HepG2 (cell line): Measurements from ENCODE around the gene VAMP8. TPM values are rescaled to one million over a fixed set of nuclear protein-coding genes. Genes with fewer than 3 reads are reported as not detected.

ENCODE experiments used
- CCAR2 ChIP-seq: fragments of 200-400 bp; formaldehyde crosslinking; optimal IDR thresholded peaks from 2 replicates; pipeline ENCODE3; 2018; ENCODE audit warnings: low read depth, mild to moderate bottlenecking, low read length, moderate library complexity
- DPF2 ChIP-seq: sonication (generic); formaldehyde crosslinking; IDR thresholded peaks from 2 replicates; pipeline ENCODE4 v1.4.0; 2020; ENCODE audit warnings: mild to moderate bottlenecking, low read depth, missing genetic modification reagents, borderline replicate concordance
- DR1 ChIP-seq: sonication (generic); formaldehyde crosslinking; IDR thresholded peaks from 2 replicates; pipeline ENCODE4 v1.8.0; 2021; ENCODE audit warnings: mild to moderate bottlenecking, missing genetic modification reagents, inconsistent platforms
- EED ChIP-seq: sonication (generic); formaldehyde crosslinking; IDR thresholded peaks from 2 replicates; pipeline ENCODE4 v1.5.0; 2020; ENCODE audit warnings: mild to moderate bottlenecking, missing genetic modification reagents
- RFX1 ChIP-seq: fragments of 450-650 bp; IDR thresholded peaks from 2 replicates; pipeline ENCODE4 v1.6.1; 2017
- SAP130 ChIP-seq: IDR thresholded peaks from 2 replicates; pipeline ENCODE4 v1.6.1; 2016; ENCODE audit warnings: low read depth
- SIN3A ChIP-seq: IDR thresholded peaks from 2 replicates; pipeline ENCODE4 v1.6.1; 2011; ENCODE audit warnings: low read depth, mild to moderate bottlenecking, control low read depth, low read length, borderline replicate concordance
- TBX3 ChIP-seq: fragments of 450-650 bp; IDR thresholded peaks from 2 replicates; pipeline ENCODE4 v1.6.1; 2017; ENCODE audit warnings: antibody characterized with exemption, mild to moderate bottlenecking, inconsistent platforms, borderline replicate concordance
- U2AF2 ChIP-seq: fragments of 200-400 bp; formaldehyde crosslinking; IDR thresholded peaks from 2 replicates; pipeline ENCODE4 v1.6.1; 2017; ENCODE audit warnings: low read depth, mild to moderate bottlenecking, low read length
- YEATS2 ChIP-seq: sonication (generic); formaldehyde crosslinking; IDR thresholded peaks from 2 replicates; pipeline ENCODE4 v1.4.0; 2020; ENCODE audit warnings: missing genetic modification reagents, borderline replicate concordance
- ZNF260 ChIP-seq: sonication (generic); formaldehyde crosslinking; IDR thresholded peaks from 2 replicates; pipeline ENCODE4 v1.4.0; 2020; ENCODE audit warnings: missing genetic modification reagents, low read depth, mild to moderate bottlenecking, borderline replicate concordance
- ZNF296 ChIP-seq: sonication (generic); formaldehyde crosslinking; conservative IDR thresholded peaks from 2 replicates; pipeline ENCODE4 v1.5.0; 2020; ENCODE audit warnings: mild to moderate bottlenecking, missing genetic modification reagents
- ZNF44 ChIP-seq: sonication (generic); formaldehyde crosslinking; IDR thresholded peaks from 2 replicates; pipeline ENCODE4 v1.5.1; 2020; ENCODE audit warnings: mild to moderate bottlenecking, missing genetic modification reagents
- ZNF543 ChIP-seq: sonication (generic); formaldehyde crosslinking; IDR thresholded peaks from 2 replicates; pipeline ENCODE4 v1.4.0; 2020; ENCODE audit warnings: mild to moderate bottlenecking, missing genetic modification reagents
- ZNF768 ChIP-seq: sonication (generic); formaldehyde crosslinking; IDR thresholded peaks from 2 replicates; pipeline ENCODE4 v1.4.0; 2020; ENCODE audit warnings: missing genetic modification reagents
- ZNF782 ChIP-seq: sonication (generic); formaldehyde crosslinking; IDR thresholded peaks from 2 replicates; pipeline ENCODE4 v1.4.0; 2020; ENCODE audit warnings: missing genetic modification reagents, mild to moderate bottlenecking, borderline replicate concordance
- polyA plus RNA-seq, 8 experiments: library from polyadenylated mRNA; depleted of rRNA in 3 of 8; stranded (reverse) in 7 of 8; unstranded in 1 of 8; fragments of >200 nt; fragmentation: Illumina TruSeq in 4 of 8; extraction: Trizol in 4 of 8; gene quantifications; 2 replicates each; pipeline versions ENCODE4 v1.2.1 to v1.2.3, GENCODE V29; 2011 to 2016; ENCODE audit warnings: low read depth in 4 of 8, missing spikeins in 1 of 8, mixed read lengths in 1 of 8; ENCODE audit not compliant: insufficient read depth in 1 of 8
- total RNA-seq, 5 experiments: library from RNA; depleted of rRNA; stranded (reverse); fragments of >200 nt; fragmentation: Illumina TruSeq; extraction: Trizol; gene quantifications; 2 replicates each; pipeline ENCODE4 v1.2.3, GENCODE V29; 2016; ENCODE audit warnings: low read depth in 1 of 5
- TF ChIP-seq, protein P1 (sequence below): IDR thresholded peaks from 2 replicates; pipeline ENCODE4 v1.6.1; 2016; ENCODE audit warnings: mild to moderate bottlenecking
- TF ChIP-seq, protein P2 (sequence below): sonication (generic); formaldehyde crosslinking; IDR thresholded peaks from 2 replicates; pipeline ENCODE4 v1.5.0; 2020; ENCODE audit warnings: mild to moderate bottlenecking, missing genetic modification reagents, moderate library complexity
- TF ChIP-seq, protein P3 (sequence below): sonication (generic); formaldehyde crosslinking; conservative IDR thresholded peaks from 2 replicates; pipeline ENCODE4 v1.8.0; 2022; ENCODE audit warnings: mild to moderate bottlenecking, moderate library complexity, missing genetic modification reagents
- TF ChIP-seq, protein P4 (sequence below): sonication (generic); formaldehyde crosslinking; IDR thresholded peaks from 2 replicates; pipeline ENCODE4 v1.4.0; 2020; ENCODE audit warnings: missing genetic modification reagents
- TF ChIP-seq, protein P5 (sequence below): sonication (generic); formaldehyde crosslinking; IDR thresholded peaks from 2 replicates; pipeline ENCODE4 v1.8.1; 2023; ENCODE audit warnings: missing genetic modification reagents, inconsistent platforms, borderline replicate concordance

The VAMP8 gene
- total and polyA plus RNA-seq, 2 of the 13 experiments (the other 11 are each of a cell fraction or from before 2014, with no cell fraction given), result 83.3 to 157 TPM

DNA sequence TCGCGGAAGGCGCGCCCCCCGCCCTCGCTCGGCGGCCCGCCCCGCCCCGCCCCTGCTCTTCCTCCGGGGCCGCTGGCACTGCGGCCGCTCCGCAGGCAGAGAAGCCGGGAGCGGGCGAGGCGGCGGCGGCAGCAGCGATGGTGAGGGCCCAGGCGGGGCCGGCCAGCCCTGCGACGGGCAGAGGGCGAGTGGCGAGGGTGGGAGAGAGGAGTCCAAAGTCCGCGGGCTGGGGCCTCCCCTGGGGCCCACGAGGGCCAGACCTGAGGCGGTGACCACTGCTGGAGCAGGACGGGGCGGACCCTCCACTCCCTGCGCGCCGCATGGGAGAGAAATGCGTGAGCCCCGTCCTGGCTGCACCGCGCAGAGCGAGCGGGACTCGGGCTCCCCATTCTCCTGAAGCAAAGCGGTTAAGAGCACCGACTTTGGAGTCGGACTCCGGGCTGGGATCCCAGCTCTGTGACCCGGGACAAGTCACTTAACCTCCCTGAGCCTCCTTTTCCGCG lies 7.0 kb downstream of the VAMP8 start, which contains the start of gene VAMP5 (continued):
- no peak for TF ChIP-seq TBX3
- TF ChIP-seq, protein P1, sequence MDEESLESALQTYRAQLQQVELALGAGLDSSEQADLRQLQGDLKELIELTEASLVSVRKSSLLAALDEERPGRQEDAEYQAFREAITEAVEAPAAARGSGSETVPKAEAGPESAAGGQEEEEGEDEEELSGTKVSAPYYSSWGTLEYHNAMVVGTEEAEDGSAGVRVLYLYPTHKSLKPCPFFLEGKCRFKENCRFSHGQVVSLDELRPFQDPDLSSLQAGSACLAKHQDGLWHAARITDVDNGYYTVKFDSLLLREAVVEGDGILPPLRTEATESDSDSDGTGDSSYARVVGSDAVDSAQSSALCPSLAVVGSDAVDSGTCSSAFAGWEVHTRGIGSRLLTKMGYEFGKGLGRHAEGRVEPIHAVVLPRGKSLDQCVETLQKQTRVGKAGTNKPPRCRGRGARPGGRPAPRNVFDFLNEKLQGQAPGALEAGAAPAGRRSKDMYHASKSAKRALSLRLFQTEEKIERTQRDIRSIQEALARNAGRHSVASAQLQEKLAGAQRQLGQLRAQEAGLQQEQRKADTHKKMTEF (CRISPR knock-in tag), result peak; percentile 95
- no peak; the same call in 1 of the 2 replicates for TF ChIP-seq SAP130
- no peak for TF ChIP-seq CCAR2
- peak; percentile 97 for TF ChIP-seq ZNF768 (CRISPR knock-in tag)
- TF ChIP-seq ZNF543 (CRISPR knock-in tag), result peak; percentile 51; the same call in 1 of the 2 replicates
- TF ChIP-seq DR1 (CRISPR knock-in tag), result no peak; the same call in 1 of the 2 replicates
- TF ChIP-seq, protein P2, sequence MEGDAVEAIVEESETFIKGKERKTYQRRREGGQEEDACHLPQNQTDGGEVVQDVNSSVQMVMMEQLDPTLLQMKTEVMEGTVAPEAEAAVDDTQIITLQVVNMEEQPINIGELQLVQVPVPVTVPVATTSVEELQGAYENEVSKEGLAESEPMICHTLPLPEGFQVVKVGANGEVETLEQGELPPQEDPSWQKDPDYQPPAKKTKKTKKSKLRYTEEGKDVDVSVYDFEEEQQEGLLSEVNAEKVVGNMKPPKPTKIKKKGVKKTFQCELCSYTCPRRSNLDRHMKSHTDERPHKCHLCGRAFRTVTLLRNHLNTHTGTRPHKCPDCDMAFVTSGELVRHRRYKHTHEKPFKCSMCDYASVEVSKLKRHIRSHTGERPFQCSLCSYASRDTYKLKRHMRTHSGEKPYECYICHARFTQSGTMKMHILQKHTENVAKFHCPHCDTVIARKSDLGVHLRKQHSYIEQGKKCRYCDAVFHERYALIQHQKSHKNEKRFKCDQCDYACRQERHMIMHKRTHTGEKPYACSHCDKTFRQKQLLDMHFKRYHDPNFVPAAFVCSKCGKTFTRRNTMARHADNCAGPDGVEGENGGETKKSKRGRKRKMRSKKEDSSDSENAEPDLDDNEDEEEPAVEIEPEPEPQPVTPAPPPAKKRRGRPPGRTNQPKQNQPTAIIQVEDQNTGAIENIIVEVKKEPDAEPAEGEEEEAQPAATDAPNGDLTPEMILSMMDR (CRISPR knock-in tag), result peak; percentile 25
- TF ChIP-seq, protein P3, sequence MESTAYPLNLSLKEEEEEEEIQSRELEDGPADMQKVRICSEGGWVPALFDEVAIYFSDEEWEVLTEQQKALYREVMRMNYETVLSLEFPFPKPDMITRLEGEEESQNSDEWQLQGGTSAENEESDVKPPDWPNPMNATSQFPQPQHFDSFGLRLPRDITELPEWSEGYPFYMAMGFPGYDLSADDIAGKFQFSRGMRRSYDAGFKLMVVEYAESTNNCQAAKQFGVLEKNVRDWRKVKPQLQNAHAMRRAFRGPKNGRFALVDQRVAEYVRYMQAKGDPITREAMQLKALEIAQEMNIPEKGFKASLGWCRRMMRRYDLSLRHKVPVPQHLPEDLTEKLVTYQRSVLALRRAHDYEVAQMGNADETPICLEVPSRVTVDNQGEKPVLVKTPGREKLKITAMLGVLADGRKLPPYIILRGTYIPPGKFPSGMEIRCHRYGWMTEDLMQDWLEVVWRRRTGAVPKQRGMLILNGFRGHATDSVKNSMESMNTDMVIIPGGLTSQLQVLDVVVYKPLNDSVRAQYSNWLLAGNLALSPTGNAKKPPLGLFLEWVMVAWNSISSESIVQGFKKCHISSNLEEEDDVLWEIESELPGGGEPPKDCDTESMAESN (CRISPR knock-in tag), result 0 out of 2 replicates have a peak, but pooled peaks have one; percentile 25
- TF ChIP-seq ZNF296 (CRISPR knock-in tag), result peak; percentile 96
- TF ChIP-seq DPF2 (CRISPR knock-in tag), result peak; percentile 53
- TF ChIP-seq U2AF2, result no peak
- TF ChIP-seq ZNF260 (CRISPR knock-in tag), result no peak
- TF ChIP-seq, protein P4, sequence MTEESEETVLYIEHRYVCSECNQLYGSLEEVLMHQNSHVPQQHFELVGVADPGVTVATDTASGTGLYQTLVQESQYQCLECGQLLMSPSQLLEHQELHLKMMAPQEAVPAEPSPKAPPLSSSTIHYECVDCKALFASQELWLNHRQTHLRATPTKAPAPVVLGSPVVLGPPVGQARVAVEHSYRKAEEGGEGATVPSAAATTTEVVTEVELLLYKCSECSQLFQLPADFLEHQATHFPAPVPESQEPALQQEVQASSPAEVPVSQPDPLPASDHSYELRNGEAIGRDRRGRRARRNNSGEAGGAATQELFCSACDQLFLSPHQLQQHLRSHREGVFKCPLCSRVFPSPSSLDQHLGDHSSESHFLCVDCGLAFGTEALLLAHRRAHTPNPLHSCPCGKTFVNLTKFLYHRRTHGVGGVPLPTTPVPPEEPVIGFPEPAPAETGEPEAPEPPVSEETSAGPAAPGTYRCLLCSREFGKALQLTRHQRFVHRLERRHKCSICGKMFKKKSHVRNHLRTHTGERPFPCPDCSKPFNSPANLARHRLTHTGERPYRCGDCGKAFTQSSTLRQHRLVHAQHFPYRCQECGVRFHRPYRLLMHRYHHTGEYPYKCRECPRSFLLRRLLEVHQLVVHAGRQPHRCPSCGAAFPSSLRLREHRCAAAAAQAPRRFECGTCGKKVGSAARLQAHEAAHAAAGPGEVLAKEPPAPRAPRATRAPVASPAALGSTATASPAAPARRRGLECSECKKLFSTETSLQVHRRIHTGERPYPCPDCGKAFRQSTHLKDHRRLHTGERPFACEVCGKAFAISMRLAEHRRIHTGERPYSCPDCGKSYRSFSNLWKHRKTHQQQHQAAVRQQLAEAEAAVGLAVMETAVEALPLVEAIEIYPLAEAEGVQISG, result peak; percentile 73; the same call in 1 of the 2 replicates
- no peak for TF ChIP-seq ZNF44 (CRISPR knock-in tag)
- TF ChIP-seq EED (CRISPR knock-in tag), result no peak
- TF ChIP-seq SIN3A, result 0 out of 2 replicates have a peak, but pooled peaks have one; percentile 71
- 0 out of 2 replicates have a peak, but pooled peaks have one; percentile 74 for TF ChIP-seq ZNF782 (CRISPR knock-in tag)
- TF ChIP-seq YEATS2, result peak; percentile 54
- TF ChIP-seq, protein P5, sequence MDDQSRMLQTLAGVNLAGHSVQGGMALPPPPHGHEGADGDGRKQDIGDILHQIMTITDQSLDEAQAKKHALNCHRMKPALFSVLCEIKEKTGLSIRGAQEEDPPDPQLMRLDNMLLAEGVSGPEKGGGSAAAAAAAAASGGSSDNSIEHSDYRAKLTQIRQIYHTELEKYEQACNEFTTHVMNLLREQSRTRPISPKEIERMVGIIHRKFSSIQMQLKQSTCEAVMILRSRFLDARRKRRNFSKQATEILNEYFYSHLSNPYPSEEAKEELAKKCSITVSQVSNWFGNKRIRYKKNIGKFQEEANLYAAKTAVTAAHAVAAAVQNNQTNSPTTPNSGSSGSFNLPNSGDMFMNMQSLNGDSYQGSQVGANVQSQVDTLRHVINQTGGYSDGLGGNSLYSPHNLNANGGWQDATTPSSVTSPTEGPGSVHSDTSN (CRISPR knock-in tag), result peak; percentile 62; the same call in 1 of the 2 replicates
- no peak for TF ChIP-seq RFX1
